Measurements from ENCODE around the gene ACTR8.
A peak's percentile ranks its signal among the peaks of the same experiment; 100 is the strongest.

The ACTR8 gene

GRCh38 chr3:53892286-53892637 is 10.3 kb upstream of the ACTR8 start:
- Histone ChIP-seq H3K27me3 (replicated peaks; ENCODE audit: control insufficient read depth, insufficient read depth, low read length, poor library complexity, severe bottlenecking) (no peaks in the 10 kb centered on the region), H3K4me1 (ENCODE audit: control insufficient read depth, insufficient read depth, low read length, poor library complexity, severe bottlenecking) (peaks cover 14% of the 10 kb centered on the region), H3K36me3 (ENCODE audit: control insufficient read depth, insufficient read depth, low read length) (no peaks in the 10 kb centered on the region), H3K27ac (ENCODE audit: insufficient read depth, low read length, poor library complexity, severe bottlenecking) (peak overlapping the region; percentile 97), H3K9me3 (ENCODE audit: control insufficient read depth, low read length) (no peaks in the 10 kb centered on the region), H3K4me3 (ENCODE audit: insufficient read depth, low read depth, low read length, poor library complexity, severe bottlenecking) (peak overlapping the region; percentile 87)
- DNase-seq = no peak

DNA sequence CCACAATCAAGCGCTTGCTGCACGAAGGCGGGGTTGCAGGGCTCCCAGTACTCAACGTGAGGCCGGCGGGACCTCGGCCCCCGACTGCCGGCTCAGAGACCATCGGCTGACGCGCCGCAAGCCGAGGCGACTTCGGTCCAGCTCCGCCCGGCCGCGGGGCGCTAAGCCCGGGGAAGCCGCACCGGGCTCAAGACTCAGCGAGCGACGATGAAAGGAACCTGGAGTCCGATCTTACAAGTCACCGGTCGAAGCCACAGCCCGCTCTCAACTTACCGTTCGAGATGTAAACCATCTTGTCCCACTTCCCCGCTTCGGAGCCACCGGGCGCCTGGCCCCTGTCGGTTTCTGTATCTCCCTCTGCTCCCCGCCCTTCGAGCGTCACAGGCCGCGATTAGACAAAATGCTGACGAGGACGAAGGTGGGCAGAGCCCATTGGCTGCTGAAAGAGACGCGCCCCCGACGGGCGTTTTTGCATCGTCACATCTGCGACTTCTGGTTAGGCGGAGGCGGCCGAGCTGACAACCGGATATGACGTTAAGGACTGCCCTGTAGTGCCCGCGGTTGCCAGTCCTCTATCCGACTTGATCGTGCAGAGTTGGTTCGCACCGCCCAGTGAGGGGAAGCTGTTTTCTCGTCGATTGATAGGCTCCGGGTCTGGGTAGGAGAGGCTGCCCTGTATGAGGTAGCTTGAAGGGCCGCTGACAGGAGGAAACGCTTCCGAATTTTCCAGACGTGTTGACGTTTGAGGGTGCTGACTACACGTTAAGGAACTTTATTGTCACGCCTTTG is 9.7 kb upstream of the ACTR8 start, which contains the start of gene SELENOK:
SELENOK (minus strand) TSS at position 363 of the 789 bp plus-strand sequence.
- peak within 1 kb of the TSS; percentile 97 for H3K27ac ChIP-seq (ENCODE audit: insufficient read depth, low read length, poor library complexity, severe bottlenecking)
- peaks cover 5% of the 10 kb centered on the region for H3K36me3 ChIP-seq (ENCODE audit: control insufficient read depth, insufficient read depth, low read length)
- H3K9me3 ChIP-seq (ENCODE audit: control insufficient read depth, low read length) = no peaks in the 10 kb centered on the region
- DNase-seq = peak; percentile 96 to 97 (median 97)
- H3K4me3 ChIP-seq (ENCODE audit: insufficient read depth, low read depth, low read length, poor library complexity, severe bottlenecking) = peak within 1 kb of the TSS; percentile 87
- no peaks in the 10 kb centered on the region for H3K27me3 ChIP-seq (replicated peaks; ENCODE audit: control insufficient read depth, insufficient read depth, low read length, poor library complexity, severe bottlenecking)
- peaks cover 14% of the 10 kb centered on the region for H3K4me1 ChIP-seq (ENCODE audit: control insufficient read depth, insufficient read depth, low read length, poor library complexity, severe bottlenecking)

DNA sequence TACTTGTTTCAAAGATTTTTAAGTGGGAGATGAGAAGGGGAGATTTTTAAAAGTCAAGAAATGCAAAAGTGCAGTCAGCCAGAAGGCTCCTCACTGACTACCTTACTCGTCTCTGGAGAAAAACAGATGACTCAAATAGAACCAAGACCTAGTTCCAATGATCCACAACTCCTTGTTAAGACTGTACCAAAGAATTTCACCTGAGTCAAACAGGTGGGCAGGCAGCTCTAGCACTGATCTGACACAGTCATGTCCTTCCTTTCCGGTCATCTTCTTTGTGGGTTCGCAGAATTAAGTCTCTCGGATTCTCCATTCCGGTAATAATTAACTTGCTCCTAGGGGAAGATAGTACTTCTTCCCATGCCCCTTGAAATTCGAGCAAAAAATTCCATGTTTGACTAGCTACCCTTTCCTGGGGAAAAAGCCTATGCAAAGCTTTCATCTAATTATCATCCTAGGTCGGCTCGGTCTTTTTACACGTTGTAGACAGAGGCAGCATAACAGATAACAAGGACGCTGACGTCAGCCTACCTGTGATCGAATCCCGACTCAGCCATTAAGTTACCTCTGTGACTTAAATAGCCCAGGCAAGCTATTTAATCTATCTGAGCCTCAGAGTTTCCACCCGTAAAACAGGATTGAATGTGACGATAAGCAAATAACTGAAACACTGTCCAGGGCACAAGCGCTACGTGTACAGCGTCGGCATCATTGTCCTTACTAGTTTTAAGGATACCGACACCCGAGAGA is 8.9 kb upstream of the ACTR8 start:
- Histone ChIP-seq H3K36me3 (ENCODE audit: control insufficient read depth, insufficient read depth, low read length) (peaks cover 11% of the 10 kb centered on the region), H3K4me1 (ENCODE audit: control insufficient read depth, insufficient read depth, low read length, poor library complexity, severe bottlenecking) (peaks cover 14% of the 10 kb centered on the region), H3K27me3 (replicated peaks; ENCODE audit: control insufficient read depth, insufficient read depth, low read length, poor library complexity, severe bottlenecking) (no peaks in the 10 kb centered on the region), H3K9me3 (ENCODE audit: control insufficient read depth, low read length) (no peaks in the 10 kb centered on the region), H3K27ac (ENCODE audit: insufficient read depth, low read length, poor library complexity, severe bottlenecking) (peak overlapping the region; percentile 97), H3K4me3 (ENCODE audit: insufficient read depth, low read depth, low read length, poor library complexity, severe bottlenecking) (peak overlapping the region; percentile 87)
- DNase-seq = peak; percentile 32 to 61 (median 45)

GRCh38 chr3:53888232-53888631 is 6.3 kb upstream of the ACTR8 start:
- peaks cover 14% of the 10 kb centered on the region for H3K4me1 ChIP-seq (ENCODE audit: control insufficient read depth, insufficient read depth, low read length, poor library complexity, severe bottlenecking)
- H3K27me3 ChIP-seq (replicated peaks; ENCODE audit: control insufficient read depth, insufficient read depth, low read length, poor library complexity, severe bottlenecking) = no peaks in the 10 kb centered on the region
- H3K4me3 ChIP-seq (ENCODE audit: insufficient read depth, low read depth, low read length, poor library complexity, severe bottlenecking) = no peak overlapping the region
- H3K9me3 ChIP-seq (ENCODE audit: control insufficient read depth, low read length) = no peaks in the 10 kb centered on the region
- DNase-seq = no peak
- H3K27ac ChIP-seq (ENCODE audit: insufficient read depth, low read length, poor library complexity, severe bottlenecking) = no peak overlapping the region
- H3K36me3 ChIP-seq (ENCODE audit: control insufficient read depth, insufficient read depth, low read length) = peaks cover 16% of the 10 kb centered on the region

DNA sequence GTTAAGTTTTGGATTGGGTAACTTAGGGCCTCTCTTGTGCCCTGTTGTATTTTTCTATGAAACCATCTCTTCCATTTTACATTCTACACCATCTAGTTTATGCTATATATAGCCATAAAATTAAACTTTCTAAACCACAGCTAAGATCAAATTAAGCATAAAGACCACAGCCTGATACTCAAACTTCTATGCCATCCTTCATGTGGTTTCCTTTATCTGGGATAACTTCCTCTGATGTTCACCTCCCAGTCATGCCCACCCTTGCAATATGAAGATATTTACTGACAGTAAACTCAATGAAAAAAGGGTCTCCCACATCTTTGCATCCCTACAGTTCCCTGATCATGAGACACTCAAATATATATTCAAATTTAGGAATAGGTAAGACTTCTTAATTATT is 5.5 kb upstream of the ACTR8 start:
- Histone ChIP-seq H3K36me3 (ENCODE audit: control insufficient read depth, insufficient read depth, low read length) (peaks cover 16% of the 10 kb centered on the region), H3K27me3 (replicated peaks; ENCODE audit: control insufficient read depth, insufficient read depth, low read length, poor library complexity, severe bottlenecking) (no peaks in the 10 kb centered on the region), H3K4me3 (ENCODE audit: insufficient read depth, low read depth, low read length, poor library complexity, severe bottlenecking) (no peak overlapping the region), H3K4me1 (ENCODE audit: control insufficient read depth, insufficient read depth, low read length, poor library complexity, severe bottlenecking) (peaks cover 14% of the 10 kb centered on the region), H3K27ac (ENCODE audit: insufficient read depth, low read length, poor library complexity, severe bottlenecking) (no peak overlapping the region), H3K9me3 (ENCODE audit: control insufficient read depth, low read length) (no peaks in the 10 kb centered on the region)
- DNase-seq = no peak

DNA sequence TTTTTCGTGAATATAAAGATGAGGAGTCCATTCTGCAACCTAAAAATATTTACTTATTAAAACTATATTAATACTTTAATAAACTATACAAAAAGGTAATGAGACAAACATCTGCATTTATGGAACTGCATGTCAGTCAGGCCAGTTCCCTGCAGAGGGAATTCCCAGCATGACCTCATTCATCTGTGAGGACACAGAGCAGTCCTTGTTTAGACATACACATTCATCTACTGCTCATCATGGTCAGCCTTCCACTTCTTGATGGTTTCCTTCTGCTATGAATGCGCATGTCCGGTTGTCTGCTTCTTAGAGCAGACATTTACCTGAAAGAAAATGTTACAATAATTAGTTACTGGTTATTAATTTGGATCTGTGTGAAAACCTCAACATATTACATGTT is 3.3 kb upstream of the ACTR8 start:
- H3K36me3 ChIP-seq (ENCODE audit: control insufficient read depth, insufficient read depth, low read length) = peaks cover 16% of the 10 kb centered on the region
- H3K4me1 ChIP-seq (ENCODE audit: control insufficient read depth, insufficient read depth, low read length, poor library complexity, severe bottlenecking) = peaks cover 15% of the 10 kb centered on the region
- DNase-seq = no peak
- H3K27ac ChIP-seq (ENCODE audit: insufficient read depth, low read length, poor library complexity, severe bottlenecking) = no peak overlapping the region
- no peak overlapping the region for H3K4me3 ChIP-seq (ENCODE audit: insufficient read depth, low read depth, low read length, poor library complexity, severe bottlenecking)
- no peaks in the 10 kb centered on the region for H3K27me3 ChIP-seq (replicated peaks; ENCODE audit: control insufficient read depth, insufficient read depth, low read length, poor library complexity, severe bottlenecking)
- no peaks in the 10 kb centered on the region for H3K9me3 ChIP-seq (ENCODE audit: control insufficient read depth, low read length)

DNA sequence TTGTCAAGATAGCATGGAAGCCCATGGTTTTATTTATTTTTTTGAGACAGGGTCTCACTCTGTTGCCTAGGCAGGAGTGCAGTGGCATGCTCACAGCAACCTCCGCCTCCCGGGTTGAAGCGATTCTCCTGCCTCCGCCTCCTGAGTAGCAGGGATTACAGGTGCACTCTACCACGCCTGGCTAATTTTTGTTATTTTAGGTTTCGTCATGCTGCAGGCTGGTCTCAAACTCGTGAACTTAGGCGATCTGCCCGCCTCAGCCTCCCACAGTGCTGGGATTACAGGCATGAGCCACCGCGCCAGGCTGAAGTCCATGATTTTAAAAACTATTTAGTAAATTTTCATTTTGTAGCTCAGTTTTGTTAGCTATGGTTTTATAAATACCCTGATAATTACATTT is 2.7 kb upstream of the ACTR8 start:
- Histone ChIP-seq H3K27me3 (replicated peaks; ENCODE audit: control insufficient read depth, insufficient read depth, low read length, poor library complexity, severe bottlenecking) (no peaks in the 10 kb centered on the region), H3K27ac (ENCODE audit: insufficient read depth, low read length, poor library complexity, severe bottlenecking) (no peak overlapping the region), H3K4me1 (ENCODE audit: control insufficient read depth, insufficient read depth, low read length, poor library complexity, severe bottlenecking) (peaks cover 12% of the 10 kb centered on the region), H3K36me3 (ENCODE audit: control insufficient read depth, insufficient read depth, low read length) (peaks cover 19% of the 10 kb centered on the region), H3K4me3 (ENCODE audit: insufficient read depth, low read depth, low read length, poor library complexity, severe bottlenecking) (no peak overlapping the region), H3K9me3 (ENCODE audit: control insufficient read depth, low read length) (no peaks in the 10 kb centered on the region)
- no peak for DNase-seq

DNA sequence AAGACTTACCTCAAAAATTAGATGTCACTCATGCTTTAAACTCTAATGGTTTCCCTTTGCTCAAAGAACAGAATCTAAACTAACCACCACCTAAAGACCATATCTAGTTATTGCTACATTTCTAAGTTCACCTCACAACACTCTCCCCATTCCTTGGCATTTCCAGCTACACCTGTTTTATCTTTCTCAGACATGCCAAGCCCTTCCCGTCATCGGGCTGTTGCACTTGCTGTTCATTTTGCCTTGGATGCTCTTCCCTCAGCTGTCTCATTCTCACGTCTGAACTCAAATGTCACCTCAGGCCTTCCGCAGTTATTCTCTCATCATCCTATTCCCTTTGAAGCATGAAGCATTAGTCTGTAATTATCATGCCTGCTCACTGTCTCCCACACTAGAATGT is 1.1 kb upstream of the ACTR8 start:
- Histone ChIP-seq H3K4me3 (ENCODE audit: insufficient read depth, low read depth, low read length, poor library complexity, severe bottlenecking) (no peak overlapping the region), H3K9me3 (ENCODE audit: control insufficient read depth, low read length) (no peaks in the 10 kb centered on the region), H3K4me1 (ENCODE audit: control insufficient read depth, insufficient read depth, low read length, poor library complexity, severe bottlenecking) (peaks cover 12% of the 10 kb centered on the region), H3K36me3 (ENCODE audit: control insufficient read depth, insufficient read depth, low read length) (peaks cover 29% of the 10 kb centered on the region), H3K27me3 (replicated peaks; ENCODE audit: control insufficient read depth, insufficient read depth, low read length, poor library complexity, severe bottlenecking) (no peaks in the 10 kb centered on the region), H3K27ac (ENCODE audit: insufficient read depth, low read length, poor library complexity, severe bottlenecking) (no peak overlapping the region)
- DNase-seq = no peak

- Histone ChIP-seq H3K27me3 (replicated peaks; ENCODE audit: control insufficient read depth, insufficient read depth, low read length, poor library complexity, severe bottlenecking) (no peaks in the 10 kb centered on the region), H3K27ac (ENCODE audit: insufficient read depth, low read length, poor library complexity, severe bottlenecking) (peak overlapping the region; percentile 77), H3K4me1 (ENCODE audit: control insufficient read depth, insufficient read depth, low read length, poor library complexity, severe bottlenecking) (peaks cover 12% of the 10 kb centered on the region), H3K36me3 (ENCODE audit: control insufficient read depth, insufficient read depth, low read length) (peaks cover 36% of the 10 kb centered on the region), H3K9me3 (ENCODE audit: control insufficient read depth, low read length) (no peaks in the 10 kb centered on the region), H3K4me3 (ENCODE audit: insufficient read depth, low read depth, low read length, poor library complexity, severe bottlenecking) (peak overlapping the region; percentile 81)
- DNase-seq = no peak
These were observed 1.3 kb downstream of the ACTR8 start for GRCh38 chr3:53880396-53881345.

Data from effector memory CD4-positive, alpha-beta T cell (primary cell).